Measurements from ENCODE around the gene C13orf42.
"Not testable (repeated sequence)": the region's sequence is repeated elsewhere in the genome, so short reads cannot be mapped to it uniquely, and the experiment has no call there.

C13orf42 gene

DNA sequence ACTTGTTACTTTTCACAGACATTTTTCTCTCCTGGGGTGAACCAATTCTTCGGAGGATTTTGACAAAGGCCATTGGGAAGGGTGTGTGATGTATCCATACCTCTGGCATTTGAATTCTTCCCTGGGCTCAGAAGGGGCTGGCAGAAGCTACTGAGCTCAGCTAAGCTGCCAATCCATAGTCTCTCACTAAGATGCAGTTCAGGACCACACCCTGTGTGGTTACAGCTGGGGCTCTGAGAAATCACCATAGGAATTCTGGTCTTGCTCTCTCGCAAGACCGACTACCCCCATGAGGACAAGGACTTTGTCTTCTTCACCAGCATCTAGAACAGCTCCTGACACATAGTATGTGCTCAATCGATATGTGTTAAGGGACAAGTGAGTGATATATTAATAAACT is 6.0 kb downstream of the C13orf42 start:
- intact Hi-C loops (cut with micrococcal nuclease) = no loop called here
- Mint-ChIP-seq H3K36me3 (ENCODE audit: low read depth) (no peaks in the 10 kb centered on the region), H3K4me3 (no peak overlapping the region), H3K4me1 (ENCODE audit: low read depth) (no peaks in the 10 kb centered on the region), H3K9me3 (no peaks in the 10 kb centered on the region), H3K27me3 (peaks cover 5% of the 10 kb centered on the region), H3K27ac (no peak overlapping the region)

DNA sequence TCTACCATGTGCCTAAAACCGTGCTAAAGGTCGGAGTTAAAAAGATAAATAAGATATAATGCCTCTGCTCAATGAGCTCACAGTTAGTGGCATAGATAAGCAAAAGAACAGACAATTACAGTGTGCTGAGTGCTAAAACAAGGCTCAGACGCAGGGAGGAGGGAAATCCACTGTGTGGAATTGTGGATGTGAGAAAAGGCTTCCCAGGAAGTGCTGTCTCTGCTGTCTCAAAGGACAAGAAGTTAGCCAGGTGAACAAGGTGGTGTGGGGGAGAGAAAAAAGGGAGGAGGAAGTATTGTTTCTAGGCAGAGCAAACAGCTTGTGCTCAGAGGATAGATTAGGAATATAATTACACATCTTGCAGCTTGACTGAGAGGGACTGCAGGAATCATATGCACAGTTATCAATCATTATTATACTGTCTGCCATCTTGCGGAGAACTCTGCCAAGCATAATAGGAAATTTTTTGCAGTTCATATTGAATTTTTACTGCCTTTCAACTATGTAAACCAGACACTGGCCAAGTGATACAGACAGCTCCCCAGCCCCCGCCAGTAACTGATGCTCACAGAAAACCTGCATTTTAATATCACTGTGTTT is 9.3 kb downstream of the C13orf42 start:
- intact Hi-C loops (cut with micrococcal nuclease) = no loop called here
- Mint-ChIP-seq H3K27ac (no peak overlapping the region), H3K9me3 (no peaks in the 10 kb centered on the region), H3K4me3 (no peak overlapping the region), H3K27me3 (peaks cover 5% of the 10 kb centered on the region), H3K36me3 (ENCODE audit: low read depth) (no peaks in the 10 kb centered on the region), H3K4me1 (ENCODE audit: low read depth) (no peaks in the 10 kb centered on the region)

DNA sequence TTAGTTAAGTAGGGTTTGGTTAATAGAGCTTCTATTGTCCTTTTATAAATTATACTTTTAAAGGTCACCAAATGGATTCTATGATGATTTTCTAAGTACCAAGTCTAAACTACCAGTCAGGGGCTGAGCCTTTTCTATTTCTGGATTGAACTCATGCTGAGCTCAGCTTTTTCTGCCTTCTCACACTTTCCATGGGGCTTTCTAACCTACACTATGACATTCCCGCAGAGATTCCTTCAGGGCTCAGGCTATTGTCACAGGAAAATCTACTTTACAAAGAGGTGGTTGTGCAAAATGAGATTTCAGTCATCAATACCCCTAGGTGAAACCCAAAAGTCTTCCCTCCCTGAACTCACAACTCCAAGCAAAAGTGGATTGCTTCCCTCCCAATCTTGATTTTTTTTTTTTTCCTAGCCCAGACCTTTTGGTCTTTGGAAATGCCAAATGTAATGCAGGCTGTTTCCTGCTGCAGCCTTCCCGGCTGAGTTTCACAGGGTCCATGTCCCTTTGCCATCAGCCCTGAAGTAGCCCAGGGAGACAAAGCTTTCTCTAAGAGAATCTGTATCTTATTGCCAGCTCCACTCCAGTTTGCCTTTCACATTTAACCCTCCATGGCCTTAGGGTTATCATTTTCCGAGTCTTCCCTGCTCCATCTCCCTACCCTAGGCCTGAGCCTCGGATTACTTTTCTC is 13.6 kb downstream of the C13orf42 start:
- Mint-ChIP-seq H3K9me3 (no peaks in the 10 kb centered on the region), H3K36me3 (ENCODE audit: low read depth) (no peaks in the 10 kb centered on the region), H3K27ac (no peak overlapping the region), H3K4me3 (no peak overlapping the region), H3K27me3 (peaks cover 2% of the 10 kb centered on the region), H3K4me1 (ENCODE audit: low read depth) (no peaks in the 10 kb centered on the region)
- intact Hi-C loops (cut with micrococcal nuclease) = no loop called here

GRCh38 chr13:51096131-51096530 is 14.9 kb downstream of the C13orf42 start:
- intact Hi-C loops (cut with micrococcal nuclease) = no loop called here
- no peaks in the 10 kb centered on the region for H3K9me3 Mint-ChIP-seq

DNA sequence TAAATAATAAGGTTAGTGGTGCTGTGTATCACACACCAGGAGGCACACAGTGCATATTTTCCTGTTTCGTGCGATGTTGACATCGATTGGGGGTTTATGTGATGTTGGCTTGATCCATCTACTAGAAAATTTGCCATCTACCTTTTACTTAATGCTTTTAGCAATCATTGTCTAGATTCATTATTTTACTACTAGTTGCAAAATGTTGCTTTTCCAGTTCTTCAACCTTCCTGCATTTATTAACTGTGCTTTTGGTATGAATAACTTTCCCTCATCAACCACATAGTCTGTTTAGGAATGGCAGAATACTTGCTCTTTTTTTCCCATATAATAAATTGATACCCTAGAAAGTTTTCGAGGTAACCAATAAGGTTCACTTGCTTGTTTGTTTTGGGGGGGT is 17.5 kb downstream of the C13orf42 start:
- H3K27ac Mint-ChIP-seq = no peak overlapping the region
- no peaks in the 10 kb centered on the region for H3K27me3 Mint-ChIP-seq
- no peaks in the 10 kb centered on the region for H3K9me3 Mint-ChIP-seq
- no peaks in the 10 kb centered on the region for H3K36me3 Mint-ChIP-seq (ENCODE audit: low read depth)
- intact Hi-C loops (cut with micrococcal nuclease) = no loop called here
- H3K4me1 Mint-ChIP-seq (ENCODE audit: low read depth) = no peaks in the 10 kb centered on the region
- H3K4me3 Mint-ChIP-seq = no peak overlapping the region

More at GRCh38 chr13:51096131-51096530, 14.9 kb downstream of the C13orf42 start:
- Mint-ChIP-seq H3K36me3 (ENCODE audit: low read depth) (no peaks in the 10 kb centered on the region), H3K4me1 (ENCODE audit: low read depth) (no peaks in the 10 kb centered on the region), H3K4me3 (no peak overlapping the region), H3K27me3 (no peaks in the 10 kb centered on the region), H3K27ac (no peak overlapping the region)

GRCh38 chr13:51091839-51092238 is 19.2 kb downstream of the C13orf42 start:
- H3K4me1 Mint-ChIP-seq (ENCODE audit: low read depth) = no peaks in the 10 kb centered on the region
- H3K9me3 Mint-ChIP-seq = no peaks in the 10 kb centered on the region
- intact Hi-C loops (cut with micrococcal nuclease) = no loop called here
- H3K36me3 Mint-ChIP-seq (ENCODE audit: low read depth) = no peaks in the 10 kb centered on the region
- H3K27ac Mint-ChIP-seq = no peak overlapping the region
- no peaks in the 10 kb centered on the region for H3K27me3 Mint-ChIP-seq
- H3K4me3 Mint-ChIP-seq = no peak overlapping the region

GRCh38 chr13:51083706-51084105 is 27.4 kb downstream of the C13orf42 start:
- Mint-ChIP-seq H3K9me3 (no peaks in the 10 kb centered on the region), H3K4me3 (no peak overlapping the region), H3K36me3 (ENCODE audit: low read depth) (no peaks in the 10 kb centered on the region), H3K27me3 (no peaks in the 10 kb centered on the region), H3K4me1 (ENCODE audit: low read depth) (no peaks in the 10 kb centered on the region), H3K27ac (no peak overlapping the region)
- intact Hi-C loops (cut with micrococcal nuclease) = no loop called here

DNA sequence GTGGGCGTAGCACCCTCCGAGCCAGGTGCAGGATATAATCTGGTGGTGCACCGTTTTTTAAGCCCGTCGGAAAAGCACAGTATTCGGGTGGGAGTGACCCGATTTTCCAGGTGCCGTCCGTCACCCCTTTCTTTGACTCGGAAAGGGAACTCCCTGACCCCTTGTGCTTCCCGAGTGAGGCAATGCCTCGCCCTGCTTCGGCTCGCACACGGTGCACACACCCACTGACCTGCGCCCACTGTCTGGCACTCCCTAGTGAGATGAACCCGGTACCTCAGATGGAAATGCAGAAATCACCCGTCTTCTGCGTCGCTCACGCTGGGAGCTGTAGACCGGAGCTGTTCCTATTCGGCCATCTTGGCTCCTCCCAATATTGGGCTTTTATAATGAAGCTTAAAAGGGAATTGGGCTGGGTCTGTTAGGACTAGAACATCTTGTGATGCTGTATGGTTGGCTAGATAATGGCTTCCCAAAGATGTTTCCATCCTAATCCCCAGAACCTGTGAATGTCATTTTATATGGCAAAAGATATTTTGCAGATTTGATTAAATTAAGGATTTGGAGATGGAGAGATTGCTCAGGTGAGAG is 30.5 kb downstream of the C13orf42 start:
- H3K9me3 Mint-ChIP-seq; H3K36me3 Mint-ChIP-seq (ENCODE audit: low read depth); H3K4me1 Mint-ChIP-seq (ENCODE audit: low read depth); H3K27ac Mint-ChIP-seq; H3K4me3 Mint-ChIP-seq; H3K27me3 Mint-ChIP-seq; intact Hi-C loops (cut with micrococcal nuclease): not testable (repeated sequence)

- no peak overlapping the region for H3K27ac Mint-ChIP-seq
- peaks cover 6% of the 10 kb centered on the region for H3K4me1 Mint-ChIP-seq (ENCODE audit: low read depth)
Measured at GRCh38 chr13:51071493-51071892, 39.6 kb downstream of the C13orf42 start.

DNA sequence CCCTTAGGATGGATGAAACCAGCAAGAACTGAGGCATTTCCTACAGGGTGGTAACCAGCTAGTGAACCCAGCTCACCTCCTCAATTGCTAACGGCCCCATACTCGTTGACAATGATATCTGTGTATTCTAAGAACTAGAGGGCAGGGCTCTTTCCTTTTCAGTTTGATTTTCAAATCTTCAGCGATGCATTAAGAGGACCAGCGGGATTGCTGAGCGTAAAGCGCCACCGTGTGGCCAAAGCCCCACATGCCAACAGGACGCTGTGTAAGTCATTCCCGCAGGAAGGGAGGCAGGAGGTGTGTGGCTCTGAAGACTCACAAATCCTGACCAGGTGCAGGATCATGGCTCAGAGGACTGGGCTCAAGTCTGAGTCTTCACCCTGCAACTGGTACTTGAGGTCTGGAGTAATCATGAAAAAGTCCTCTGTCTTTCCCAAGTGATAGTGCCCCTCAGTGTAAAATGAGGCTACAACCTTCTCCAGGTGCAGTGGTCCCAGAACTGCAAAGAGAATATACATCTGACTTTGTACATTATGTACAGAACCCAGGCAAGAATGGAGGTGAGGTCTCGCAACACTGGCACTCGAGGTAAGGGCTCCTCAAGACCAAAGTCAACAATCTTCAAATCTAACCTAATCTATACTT is 40.9 kb downstream of the C13orf42 start:
- Mint-ChIP-seq H3K4me3 (no peak overlapping the region), H3K27me3 (peaks cover 24% of the 10 kb centered on the region), H3K9me3 (no peaks in the 10 kb centered on the region), H3K4me1 (ENCODE audit: low read depth) (peaks cover 11% of the 10 kb centered on the region), H3K36me3 (ENCODE audit: low read depth) (no peaks in the 10 kb centered on the region), H3K27ac (no peak overlapping the region)
- intact Hi-C loops (cut with micrococcal nuclease) = loop anchor here (5.0 to 10.0 kb wide), 3 partner anchors 153 to 535 kb away; no protein-coding TSS in a partner anchor

More at GRCh38 chr13:51071493-51071892, 39.6 kb downstream of the C13orf42 start:
- H3K36me3 Mint-ChIP-seq (ENCODE audit: low read depth) = no peaks in the 10 kb centered on the region
- peaks cover 12% of the 10 kb centered on the region for H3K27me3 Mint-ChIP-seq
- intact Hi-C loops (cut with micrococcal nuclease) = loop anchor here (5.0 to 10.0 kb wide), 3 partner anchors 154 to 537 kb away; no protein-coding TSS in a partner anchor
- H3K4me3 Mint-ChIP-seq = no peak overlapping the region
- H3K9me3 Mint-ChIP-seq = no peaks in the 10 kb centered on the region

DNA sequence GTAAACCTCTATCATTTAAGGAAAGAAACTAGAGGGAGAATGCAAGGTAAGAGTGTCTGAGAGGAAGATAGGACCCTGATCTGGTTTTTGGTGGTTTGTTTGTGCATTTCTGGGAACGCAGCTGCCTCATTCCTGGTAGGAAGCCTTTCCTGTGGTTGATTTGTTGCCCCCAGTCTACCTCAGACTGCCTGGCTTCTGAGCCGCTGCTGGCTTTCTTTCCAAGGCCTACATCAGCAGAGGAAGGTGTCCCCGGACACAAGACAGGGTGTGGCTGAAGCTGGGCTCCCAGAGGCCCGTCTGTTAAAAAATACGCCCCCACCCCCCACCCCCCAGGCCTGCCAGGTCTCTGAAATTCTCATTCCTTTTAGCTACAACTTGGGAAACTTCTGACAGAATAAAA is 42.6 kb downstream of the C13orf42 start:
- Mint-ChIP-seq H3K4me3 (no peak overlapping the region), H3K9me3 (no peaks in the 10 kb centered on the region), H3K36me3 (ENCODE audit: low read depth) (no peaks in the 10 kb centered on the region), H3K4me1 (ENCODE audit: low read depth) (peaks cover 11% of the 10 kb centered on the region), H3K27me3 (peaks cover 27% of the 10 kb centered on the region), H3K27ac (no peak overlapping the region)
- intact Hi-C loops (cut with micrococcal nuclease) = loop anchor here (5.0 kb wide), 1 partner anchor 1091 kb away; no protein-coding TSS in a partner anchor

GRCh38 chr13:51067706-51068105 is 43.4 kb downstream of the C13orf42 start:
- Mint-ChIP-seq H3K4me3 (no peak overlapping the region), H3K27me3 (peaks cover 27% of the 10 kb centered on the region), H3K36me3 (ENCODE audit: low read depth) (no peaks in the 10 kb centered on the region), H3K9me3 (no peaks in the 10 kb centered on the region), H3K27ac (no peak overlapping the region), H3K4me1 (ENCODE audit: low read depth) (peaks cover 11% of the 10 kb centered on the region)
- intact Hi-C loops (cut with micrococcal nuclease) = loop anchor here (5.0 kb wide), 1 partner anchor 1090 kb away; no protein-coding TSS in a partner anchor

GRCh38 chr13:51067210-51067701 is 43.8 kb downstream of the C13orf42 start:
- no peak overlapping the region for H3K27ac Mint-ChIP-seq
- no peaks in the 10 kb centered on the region for H3K36me3 Mint-ChIP-seq (ENCODE audit: low read depth)
- peaks cover 27% of the 10 kb centered on the region for H3K27me3 Mint-ChIP-seq
- no peak overlapping the region for H3K4me3 Mint-ChIP-seq
- peaks cover 11% of the 10 kb centered on the region for H3K4me1 Mint-ChIP-seq (ENCODE audit: low read depth)
- intact Hi-C loops (cut with micrococcal nuclease) = loop anchor here (5.0 kb wide), 1 partner anchor 1090 kb away; no protein-coding TSS in a partner anchor
- H3K9me3 Mint-ChIP-seq = no peaks in the 10 kb centered on the region

Data from dendritic cell treated with granulocyte-macrophage colony-stimulating factor and Interleukin-4, amounts not matched to agents 40 ng/mL and 50 ng/mL, for 4 days (primary cell).